Loucy (cell line): ENCODE measurements around the gene UQCC5.

Experiments used
- H2AFZ ChIP-seq: fragments of 200-600 bp; sonication (generic); 2 replicates; pipeline ENCODE4 v1.6.0; 2016; ENCODE audit warnings: antibody characterized with exemption, mild to moderate bottlenecking, low read length, moderate library complexity
- H3F3A ChIP-seq: fragments of 200-600 bp; 2 replicates; pipeline ENCODE4 v1.6.0; 2016; ENCODE audit warnings: antibody characterized with exemption, low read depth, mild to moderate bottlenecking
- H3K27me3 ChIP-seq: fragments of 200-600 bp; sonication (generic); 2 replicates; pipeline ENCODE4 v1.6.1; 2014; ENCODE audit warnings: low read length, mild to moderate bottlenecking; ENCODE audit not compliant: insufficient read depth, poor library complexity, severe bottlenecking
- H3K36me3 ChIP-seq: fragments of 200-600 bp; sonication (generic); 2 replicates; pipeline ENCODE4 v1.6.1; 2016; ENCODE audit warnings: low read length; ENCODE audit not compliant: insufficient read depth
- H3K4me1 ChIP-seq: fragments of 200-600 bp; sonication (generic); 2 replicates; pipeline ENCODE4 v1.5.1; 2014; ENCODE audit warnings: low read length, mild to moderate bottlenecking; ENCODE audit not compliant: insufficient read depth, poor library complexity, severe bottlenecking
- H3K4me2 ChIP-seq: fragments of 200-600 bp; sonication (generic); 2 replicates; pipeline ENCODE4 v1.6.0; 2014; ENCODE audit warnings: antibody characterized with exemption, low read length, low read depth, mild to moderate bottlenecking; ENCODE audit not compliant: poor library complexity, severe bottlenecking
- H3K4me3 ChIP-seq: fragments of 200-600 bp; sonication (generic); 2 replicates; pipeline ENCODE4 v1.5.1; 2014; ENCODE audit warnings: low read length, mild to moderate bottlenecking, mixed read lengths; ENCODE audit not compliant: poor library complexity, severe bottlenecking
- H3K79me2 ChIP-seq: fragments of 200-600 bp; sonication (generic); 2 replicates; pipeline ENCODE4 v1.6.1; 2014; ENCODE audit warnings: low read length; ENCODE audit not compliant: insufficient read depth
- H3K9ac ChIP-seq: fragments of 200-600 bp; sonication (generic); 2 replicates; pipeline ENCODE4 v1.6.0; 2014; ENCODE audit warnings: mild to moderate bottlenecking, low read depth, low read length, moderate library complexity; ENCODE audit not compliant: poor library complexity, severe bottlenecking
- H3K9me2 ChIP-seq: fragments of 200-600 bp; sonication (generic); replicated peaks from 2 replicates; pipeline ENCODE4 v1.6.1; 2016; ENCODE audit warnings: low read depth, low read length, mixed read lengths
- H3K9me3 ChIP-seq: fragments of 200-600 bp; sonication (generic); 2 replicates; pipeline ENCODE4 v1.6.1; 2014; ENCODE audit warnings: mild to moderate bottlenecking, antibody characterized with exemption, low read length, low read depth; ENCODE audit not compliant: insufficient read depth
- H4K20me1 ChIP-seq: fragments of 200-600 bp; sonication (generic); 2 replicates; pipeline ENCODE4 v1.6.0; 2014; ENCODE audit warnings: antibody characterized with exemption, low read length, mild to moderate bottlenecking; ENCODE audit not compliant: insufficient read depth, poor library complexity, severe bottlenecking
- CTCF ChIP-seq: fragments of 200-600 bp; sonication (generic); conservative IDR thresholded peaks from 2 replicates; pipeline ENCODE4 v1.5.1; 2014; ENCODE audit warnings: mild to moderate bottlenecking, antibody characterized with exemption, low read length
- EZH2phosphoT487 ChIP-seq: fragments of 200-600 bp; IDR thresholded peaks from 2 replicates; pipeline ENCODE4 v1.6.1; 2018; ENCODE audit warnings: antibody characterized with exemption, mild to moderate bottlenecking, moderate library complexity, borderline replicate concordance

UQCC5 gene

GRCh38 chr3:52561028-52561747 is 24.8 kb downstream of the UQCC5 start:
- H3K4me1 ChIP-seq, result no peaks in the 10 kb centered on the region
- H3K4me2 ChIP-seq, result no peak overlapping the region
- no peaks in the 10 kb centered on the region for H4K20me1 ChIP-seq
- no peak overlapping the region for H2AFZ ChIP-seq
- H3K36me3 ChIP-seq, result peaks cover 78% of the 10 kb centered on the region; the same call in 1 of the 2 replicates
- no peak overlapping the region for H3K9ac ChIP-seq
- H3F3A ChIP-seq, result no peaks in the 10 kb centered on the region
- no peaks in the 10 kb centered on the region for H3K79me2 ChIP-seq
- no peaks in the 10 kb centered on the region for H3K9me3 ChIP-seq
- H3K4me3 ChIP-seq, result no peak overlapping the region
- H3K27me3 ChIP-seq, result no peaks in the 10 kb centered on the region
- no peaks in the 10 kb centered on the region for H3K9me2 ChIP-seq
- no peak for TF ChIP-seq CTCF
- no peak for TF ChIP-seq EZH2phosphoT487

GRCh38 chr3:52563984-52564383 is 27.6 kb downstream of the UQCC5 start:
- Histone ChIP-seq H3K4me2 (no peak overlapping the region), H4K20me1 (no peaks in the 10 kb centered on the region), H3K9ac (no peak overlapping the region), H3K79me2 (no peaks in the 10 kb centered on the region), H3K4me3 (no peak overlapping the region), H3K4me1 (no peaks in the 10 kb centered on the region), H2AFZ (no peak overlapping the region), H3K36me3 (peaks cover 59% of the 10 kb centered on the region; the same call in 1 of the 2 replicates), H3K9me3 (no peaks in the 10 kb centered on the region), H3K27me3 (no peaks in the 10 kb centered on the region), H3F3A (no peaks in the 10 kb centered on the region), H3K9me2 (no peaks in the 10 kb centered on the region)
- TF ChIP-seq EZH2phosphoT487 (no peak), CTCF (no peak)

- Histone ChIP-seq H3K4me2 (no peak overlapping the region), H3K4me3 (no peak overlapping the region), H3K4me1 (no peaks in the 10 kb centered on the region), H3K79me2 (no peaks in the 10 kb centered on the region), H4K20me1 (no peaks in the 10 kb centered on the region), H3F3A (no peaks in the 10 kb centered on the region), H3K9me2 (no peaks in the 10 kb centered on the region), H3K36me3 (peaks cover 20% of the 10 kb centered on the region; the same call in 1 of the 2 replicates), H3K9me3 (no peaks in the 10 kb centered on the region), H3K27me3 (no peaks in the 10 kb centered on the region), H3K9ac (no peak overlapping the region), H2AFZ (no peak overlapping the region)
- TF ChIP-seq EZH2phosphoT487, result no peak
- no peak for TF ChIP-seq CTCF
Measured at GRCh38 chr3:52568069-52568468, 31.7 kb downstream of the UQCC5 start.
